Measurements from ENCODE around the gene FRAT2.
"Not testable (repeated sequence)": the region's sequence is repeated elsewhere in the genome, so short reads cannot be mapped to it uniquely, and the experiment has no call there.

Gene FRAT2

GRCh38 chr10:97356318-97356914, 21.9 kb upstream of the FRAT2 start:
- DNase-seq: no peak

- no peak for DNase-seq
Measured at GRCh38 chr10:97355571-97355975, 21.0 kb upstream of the FRAT2 start.

- no peak for DNase-seq
Measured at GRCh38 chr10:97353945-97354344, 19.4 kb upstream of the FRAT2 start.

GRCh38 chr10:97349752-97350513, 15.4 kb upstream of the FRAT2 start:
- no peak for DNase-seq

GRCh38 chr10:97347317-97347716, 12.8 kb upstream of the FRAT2 start:
- no peak for DNase-seq

- not testable (repeated sequence) for DNase-seq
Measured at GRCh38 chr10:97343664-97344063, 9.1 kb upstream of the FRAT2 start.

GRCh38 chr10:97341416-97341815, 6.9 kb upstream of the FRAT2 start:
- DNase-seq: no peak

- no peak for DNase-seq
Measured at GRCh38 chr10:97338041-97338440, 3.5 kb upstream of the FRAT2 start.

- DNase-seq: no peak
Measured at GRCh38 chr10:97336942-97337831, 2.7 kb upstream of the FRAT2 start.

- DNase-seq: no peak
Measured at GRCh38 chr10:97336446-97336845, 1.9 kb upstream of the FRAT2 start.

GRCh38 chr10:97336006-97336405, 1.5 kb upstream of the FRAT2 start:
- DNase-seq: no peak

- DNase-seq: no peak
Measured at GRCh38 chr10:97335188-97335619, 675 bp upstream of the FRAT2 start.

- DNase-seq: no peak
Measured at GRCh38 chr10:97333601-97334369, 744 bp downstream of the FRAT2 start.

GRCh38 chr10:97333351-97333600, 1.3 kb downstream of the FRAT2 start:
- DNase-seq: no peak

GRCh38 chr10:97332591-97333350, 1.8 kb downstream of the FRAT2 start:
- no peak for DNase-seq

GRCh38 chr10:97331153-97331703, 3.3 kb downstream of the FRAT2 start:
- no peak for DNase-seq

- DNase-seq: no peak
Measured at GRCh38 chr10:97329766-97330165, 4.8 kb downstream of the FRAT2 start.

GRCh38 chr10:97328646-97329453, 5.7 kb downstream of the FRAT2 start:
- no peak for DNase-seq

- DNase-seq: no peak
Measured at GRCh38 chr10:97327348-97328294, 6.9 kb downstream of the FRAT2 start.

GRCh38 chr10:97325754-97326153, 8.8 kb downstream of the FRAT2 start:
- no peak for DNase-seq

Data from NCI-H187 treated with DMSO at 0.1 percent for 48 hours (cell line).